Spinal cord (tissue), 10 donors: ENCODE results near the gene HSPA1B. TPM values are rescaled to one million over a fixed set of nuclear protein-coding genes. Genes with fewer than 3 reads are reported as not detected.
"Not testable (repeated sequence)": the region's sequence is repeated elsewhere in the genome, so short reads cannot be mapped to it uniquely, and the experiment has no call there.

ENCODE experiments used
- DNase-seq, 6 donors: peaks; one replicate each; pipeline versions ENCODE4 v3.0.0 to v3.0.0-alpha.2; 2013 to 2015; ENCODE audit warnings: low spot score in 6 of 6, low read depth in 4 of 6
- H3K27ac ChIP-seq: one replicate; pipeline ENCODE4 v1.5.1; 2013; ENCODE audit warnings: low read depth, low read length, control low read depth
- H3K27me3 ChIP-seq: one replicate; pipeline ENCODE4 v1.6.1; 2013; ENCODE audit warnings: low read length; ENCODE audit not compliant: control insufficient read depth, insufficient read depth
- H3K36me3 ChIP-seq: one replicate; pipeline ENCODE4 v1.6.1; 2013; ENCODE audit warnings: low read length; ENCODE audit not compliant: control insufficient read depth, insufficient read depth
- H3K4me1 ChIP-seq: one replicate; pipeline ENCODE4 v1.6.1; 2013; ENCODE audit warnings: low read length; ENCODE audit not compliant: control insufficient read depth, insufficient read depth
- H3K4me3 ChIP-seq: one replicate; pipeline ENCODE4 v1.5.1; 2013; ENCODE audit warnings: low read depth, low read length, control low read depth
- H3K9me3 ChIP-seq: one replicate; pipeline ENCODE4 v1.6.1; 2013; ENCODE audit warnings: low read length; ENCODE audit not compliant: control insufficient read depth, insufficient read depth
- WGBS: methylation state at CpG from one replicate; pipeline ENCODE4 v1.1.5; 2013; ENCODE audit warnings: missing lambda C conversion rate; ENCODE audit not compliant: insufficient coverage; 5-methylcytosine and 5-hydroxymethylcytosine counted together
- polyA plus RNA-seq, 2 donors: library from polyadenylated mRNA; unstranded; fragments of 120-200 nt; gene quantifications; one replicate each; pipeline ENCODE4 v1.2.1, GENCODE V29; 2013; ENCODE audit not compliant: insufficient read length in 2 of 2
- total RNA-seq, 2 donors: library from RNA; depleted of rRNA in 1 of 2; stranded (reverse); fragments of 120-200 nt in 1 of 2; fragments of >200 nt in 1 of 2; gene quantifications; one replicate each; pipeline versions ENCODE4 v1.2.3 to v1.2.4, GENCODE V29; 2013 to 2014
- donor health status: healthy.

Gene HSPA1B
- total and polyA plus RNA-seq, 4 donors: 113 to 696 (median 225) TPM

- Histone ChIP-seq H3K4me1 (peaks cover 33% of the 10 kb centered on the region), H3K27ac (peak overlapping the region; percentile 93), H3K4me3 (peak overlapping the region; percentile 89), H3K36me3 (peaks cover 20% of the 10 kb centered on the region)
- WGBS: 25% methylated on average over 11 of the region's 16 CpGs
- not testable (repeated sequence) for H3K27me3 ChIP-seq, H3K9me3 ChIP-seq, DNase-seq
Observed at GRCh38 chr6:31864123-31864562, 36.6 kb downstream of the HSPA1B start.

- Histone ChIP-seq H3K4me1 (peaks cover 33% of the 10 kb centered on the region), H3K27ac (no peak overlapping the region), H3K27me3 (no peaks in the 10 kb centered on the region), H3K9me3 (no peaks in the 10 kb centered on the region), H3K36me3 (peaks cover 13% of the 10 kb centered on the region), H3K4me3 (no peak overlapping the region)
- no peak for DNase-seq
- 78% methylated on average over 5 of the region's 8 CpGs for WGBS
Observed at GRCh38 chr6:31864818-31865204, 37.3 kb downstream of the HSPA1B start.

- Histone ChIP-seq H3K4me3 (no peak overlapping the region), H3K4me1 (peaks cover 33% of the 10 kb centered on the region), H3K36me3 (peaks cover 6% of the 10 kb centered on the region), H3K27ac (no peak overlapping the region), H3K9me3 (no peaks in the 10 kb centered on the region), H3K27me3 (no peaks in the 10 kb centered on the region)
- 81% methylated on average over 21 of the region's 21 CpGs for WGBS
- no peak for DNase-seq
Observed at GRCh38 chr6:31865205-31866118, 37.9 kb downstream of the HSPA1B start.

GRCh38 chr6:31868658-31868971, 41.1 kb downstream of the HSPA1B start:
- H3K4me3 ChIP-seq, H3K27me3 ChIP-seq, H3K27ac ChIP-seq, DNase-seq, H3K9me3 ChIP-seq, H3K36me3 ChIP-seq: not testable (repeated sequence)
- WGBS: 83% methylated on average over 1 of the region's 1 CpG
- peaks cover 17% of the 10 kb centered on the region for H3K4me1 ChIP-seq

- no peaks in the 10 kb centered on the region for H3K27me3 ChIP-seq
- no peak overlapping the region for H3K4me3 ChIP-seq
- H3K27ac ChIP-seq: no peak overlapping the region
- H3K4me1 ChIP-seq: peaks cover 11% of the 10 kb centered on the region
- no peaks in the 10 kb centered on the region for H3K36me3 ChIP-seq
- 81% methylated on average over 4 of the region's 8 CpGs for whole genome bisulfite sequencing
- H3K9me3 ChIP-seq: no peaks in the 10 kb centered on the region
- DNase-seq: no peak
Observed at GRCh38 chr6:31869343-31869742, 41.8 kb downstream of the HSPA1B start.

GRCh38 chr6:31870385-31870921, 42.9 kb downstream of the HSPA1B start:
- Histone ChIP-seq H3K27me3 (no peaks in the 10 kb centered on the region), H3K27ac (no peak overlapping the region), H3K36me3 (no peaks in the 10 kb centered on the region), H3K9me3 (no peaks in the 10 kb centered on the region), H3K4me1 (peaks cover 3% of the 10 kb centered on the region), H3K4me3 (no peak overlapping the region)
- WGBS: 78% methylated on average over 15 of the region's 16 CpGs
- DNase-seq: no peak

GRCh38 chr6:31871046-31871659, 43.6 kb downstream of the HSPA1B start:
- WGBS: 47% methylated on average over 6 of the region's 9 CpGs
- no peaks in the 10 kb centered on the region for H3K36me3 ChIP-seq
- no peaks in the 10 kb centered on the region for H3K9me3 ChIP-seq
- peak in 1 of 6 donors; percentile 20 for DNase-seq
- no peak overlapping the region for H3K27ac ChIP-seq
- no peak overlapping the region for H3K4me3 ChIP-seq
- H3K4me1 ChIP-seq: no peaks in the 10 kb centered on the region
- H3K27me3 ChIP-seq: no peaks in the 10 kb centered on the region

GRCh38 chr6:31874084-31874670, 46.6 kb downstream of the HSPA1B start:
- H3K36me3 ChIP-seq: peaks cover 5% of the 10 kb centered on the region
- no CpG with 5 or more reads among the region's 4 CpGs for WGBS
- no peak overlapping the region for H3K4me3 ChIP-seq
- no peaks in the 10 kb centered on the region for H3K9me3 ChIP-seq
- H3K27me3 ChIP-seq: no peaks in the 10 kb centered on the region
- H3K4me1 ChIP-seq: no peaks in the 10 kb centered on the region
- DNase-seq: no peak
- H3K27ac ChIP-seq: no peak overlapping the region

GRCh38 chr6:31874836-31875572, 47.5 kb downstream of the HSPA1B start:
- Histone ChIP-seq H3K4me3 (no peak overlapping the region), H3K4me1 (no peaks in the 10 kb centered on the region), H3K27me3 (no peaks in the 10 kb centered on the region), H3K9me3 (no peaks in the 10 kb centered on the region), H3K27ac (no peak overlapping the region), H3K36me3 (peaks cover 13% of the 10 kb centered on the region)
- WGBS: 66% methylated on average over 2 of the region's 5 CpGs
- DNase-seq: no peak
